GM18870 (cell line): ENCODE data around the gene SFMBT1.

Experiments
- ATAC-seq: cut with Tn5 transposase; IDR thresholded peaks from one replicate; pipeline ENCODE4 v1.9.1; 2021; ENCODE audit warnings: moderate library complexity; ENCODE audit not compliant: unreplicated experiment

Gene SFMBT1

DNA sequence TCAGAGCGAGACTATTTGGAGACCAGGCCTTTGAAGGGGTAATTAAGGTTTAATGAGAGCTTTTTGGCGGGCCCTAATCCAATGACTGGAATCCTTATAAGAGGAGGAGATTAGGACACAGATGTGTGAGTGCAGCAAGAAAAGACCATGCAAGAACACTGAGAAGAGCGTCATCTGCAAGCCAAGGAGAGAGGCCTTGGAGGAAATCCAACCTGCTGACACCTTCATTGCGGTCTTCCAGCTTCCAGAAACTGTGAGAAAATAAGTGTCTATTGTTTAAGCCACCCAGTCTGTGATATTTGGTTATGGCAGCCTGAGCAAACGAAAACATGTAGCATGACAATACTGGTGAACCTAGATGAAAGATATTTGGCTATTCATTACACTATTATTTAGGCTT is 188.0 kb downstream of the SFMBT1 start:
- no peak for ATAC-seq

DNA sequence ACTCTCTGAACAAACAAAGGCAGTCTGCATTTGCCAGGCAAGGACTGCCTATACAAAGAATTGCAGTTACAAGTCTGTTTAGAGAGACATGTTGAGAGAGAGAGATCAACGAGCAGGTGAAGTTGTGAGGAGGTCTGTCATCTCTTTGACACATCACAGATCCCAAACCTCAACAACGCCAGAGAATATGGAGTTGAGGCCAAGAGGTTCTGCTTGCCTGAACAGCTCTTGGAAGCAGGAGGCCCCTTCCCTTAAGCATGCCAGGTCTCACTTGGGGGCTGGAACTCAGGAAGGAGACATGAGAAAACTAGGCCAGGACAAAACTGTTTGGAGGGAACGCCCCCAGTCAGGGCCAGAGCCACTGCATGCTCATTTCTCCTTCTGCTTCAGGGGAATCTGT is 188.7 kb downstream of the SFMBT1 start:
- ATAC-seq = no peak

DNA sequence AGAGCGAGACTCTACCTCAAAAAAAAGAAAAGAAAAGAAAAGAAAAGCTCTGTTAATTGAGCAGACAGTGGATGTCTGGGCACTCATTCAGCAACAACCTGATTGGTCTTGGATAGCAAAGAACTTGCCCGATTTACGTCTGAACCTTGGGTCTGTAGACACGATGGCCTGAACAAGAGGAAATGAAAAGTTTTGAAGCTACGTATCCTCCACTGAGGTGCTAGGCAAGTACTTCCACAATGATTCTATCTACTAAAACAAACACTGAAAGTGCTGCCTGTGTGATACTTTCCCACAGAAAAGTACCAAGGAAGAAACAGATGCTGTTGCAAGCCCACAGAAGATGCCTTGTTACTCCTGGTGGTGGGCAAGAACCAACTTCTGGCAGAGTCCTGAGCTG is 189.2 kb downstream of the SFMBT1 start:
- peak; percentile 62 for ATAC-seq

DNA sequence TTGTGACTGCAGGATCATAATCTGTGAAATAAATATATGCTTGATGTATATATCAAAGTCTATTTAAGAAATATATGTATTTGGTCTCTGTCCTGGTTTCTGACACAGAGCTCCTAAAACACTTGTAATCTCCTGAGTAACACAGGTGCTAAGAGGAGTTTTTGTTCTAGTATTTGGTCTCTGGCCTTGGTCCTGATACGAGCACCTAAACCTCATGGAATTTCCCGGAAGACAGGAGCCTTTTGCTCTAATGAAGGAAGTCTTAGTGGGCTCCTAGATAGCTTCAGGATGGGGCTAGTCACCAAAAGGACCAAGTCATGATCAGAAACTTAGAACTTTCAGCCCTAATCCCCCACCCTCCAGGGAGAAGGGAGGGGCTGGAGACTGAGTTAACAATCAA is 191.9 kb downstream of the SFMBT1 start:
- no peak for ATAC-seq
